Measurements from ENCODE around the gene NGF.

NGF gene

DNA sequence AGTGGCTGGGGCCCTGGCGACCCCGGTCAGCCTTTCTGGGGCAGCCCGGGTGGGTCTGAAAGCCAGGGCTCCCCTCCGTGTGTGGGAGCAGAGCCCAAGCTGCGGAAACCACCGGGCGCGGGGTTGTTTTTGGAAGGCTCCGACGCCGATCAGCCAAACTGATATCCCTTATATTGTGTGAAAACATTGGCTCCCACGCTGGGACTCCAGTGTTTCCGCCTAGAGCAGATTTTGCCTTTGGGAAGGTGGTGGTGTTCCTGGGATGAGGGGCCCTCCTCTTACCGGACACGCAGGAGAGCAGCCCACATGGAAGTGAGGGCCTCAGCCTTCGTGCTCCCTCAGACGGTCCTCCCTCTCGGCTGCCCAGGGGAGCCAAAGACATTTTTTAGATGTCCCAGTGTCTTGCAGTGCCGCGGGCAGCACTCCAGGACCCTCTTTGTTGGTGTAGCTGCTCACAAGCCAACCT, 54.3 kb downstream of the NGF start:
- DNase-seq (ENCODE audit: low spot score) (no peak), FAIRE-seq (no peak)

DNA sequence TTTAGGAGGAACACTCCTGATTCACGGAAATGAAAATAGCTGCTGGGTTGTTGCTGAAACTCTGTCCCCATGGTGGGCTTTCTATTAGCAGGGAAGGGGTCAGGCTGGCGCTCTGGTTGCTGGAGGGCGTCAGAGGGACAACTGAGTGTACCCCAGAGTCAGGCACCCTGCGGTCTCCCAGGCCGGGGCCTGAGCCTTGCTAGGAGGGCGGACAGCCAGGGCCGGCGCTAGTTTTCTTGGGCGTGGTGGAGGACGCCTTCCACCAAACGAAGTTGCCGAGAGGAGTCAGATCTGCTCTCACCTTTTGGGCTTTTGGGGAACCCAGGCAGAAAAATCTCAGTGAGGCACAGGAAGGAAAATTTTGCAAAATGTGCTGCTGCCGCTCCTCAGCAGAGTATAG, 54.8 kb downstream of the NGF start:
- no peak for FAIRE-seq
- DNase-seq (ENCODE audit: low spot score), result no peak

GRCh38 chr1:115282807-115283208, 55.2 kb downstream of the NGF start:
- FAIRE-seq (no peak), DNase-seq (ENCODE audit: low spot score) (no peak)

GRCh38 chr1:115281143-115281542, 56.9 kb downstream of the NGF start:
- DNase-seq (ENCODE audit: low spot score), result no peak
- FAIRE-seq, result peak; percentile 40

- DNase-seq (ENCODE audit: low spot score) (no peak), FAIRE-seq (peak; percentile 9)
Measured at GRCh38 chr1:115280064-115280463, 58.0 kb downstream of the NGF start.

DNA sequence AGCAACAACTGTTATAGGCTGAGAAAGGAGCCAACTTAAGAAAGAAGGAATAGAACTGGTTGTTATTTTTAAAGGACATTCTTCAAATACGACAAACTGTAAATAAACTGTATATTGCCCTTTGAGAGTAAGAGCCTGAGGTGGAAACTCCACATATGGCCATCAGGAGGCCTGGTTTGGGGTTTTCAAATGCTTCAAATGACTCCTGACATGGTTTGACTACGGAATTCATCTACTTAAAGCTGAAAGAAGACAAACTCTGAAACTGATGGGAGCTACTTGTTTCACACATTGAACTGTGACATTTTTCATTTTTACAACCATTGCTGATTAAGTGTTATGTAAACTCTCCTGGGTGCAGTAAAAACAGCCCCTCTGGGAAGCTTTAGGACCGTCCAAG, 59.8 kb downstream of the NGF start:
- no peak for DNase-seq (ENCODE audit: low spot score)
- FAIRE-seq, result no peak

GRCh38 chr1:115277276-115277675, 60.8 kb downstream of the NGF start:
- FAIRE-seq (no peak), DNase-seq (ENCODE audit: low spot score) (peak; percentile 42)

- no peak for FAIRE-seq
- DNase-seq (ENCODE audit: low spot score), result no peak
Measured at GRCh38 chr1:115275216-115275615, 62.8 kb downstream of the NGF start.

- DNase-seq (ENCODE audit: low spot score), result no peak
- FAIRE-seq, result no peak
Measured at GRCh38 chr1:115274467-115274866, 63.6 kb downstream of the NGF start.

DNA sequence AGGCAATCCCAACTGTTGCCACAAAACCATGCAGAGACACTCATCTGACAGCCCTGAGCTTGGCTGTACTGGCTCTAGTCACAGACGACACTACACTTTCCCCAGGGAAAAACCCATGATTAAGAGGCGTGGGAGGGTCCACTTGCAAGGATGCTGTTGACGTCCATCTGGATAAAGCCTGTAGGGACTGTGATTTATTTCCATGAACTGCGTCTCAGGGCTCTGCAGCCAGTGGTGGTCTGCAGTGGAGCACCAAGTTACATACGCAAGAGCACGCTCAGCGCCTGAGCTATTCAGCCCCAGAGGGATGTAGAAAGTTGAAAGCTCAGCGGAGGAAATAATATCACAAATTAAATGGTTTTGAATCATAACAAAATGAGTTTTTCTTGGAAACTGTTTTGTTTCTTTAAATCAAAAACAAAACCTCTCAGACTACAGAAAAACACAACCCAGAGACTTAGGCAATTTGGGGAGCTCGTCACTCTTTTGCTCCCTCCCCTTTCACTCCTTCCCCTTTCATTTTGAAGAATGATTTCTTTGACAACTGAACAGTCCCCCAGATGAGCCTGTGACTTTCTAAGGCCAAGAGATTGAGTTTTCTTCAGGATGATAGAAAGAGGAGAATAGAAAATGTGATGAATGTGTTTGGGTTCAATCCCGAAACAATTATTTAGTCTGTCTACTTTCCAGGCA, 71.2 kb downstream of the NGF start:
- FAIRE-seq, result no peak

DNA sequence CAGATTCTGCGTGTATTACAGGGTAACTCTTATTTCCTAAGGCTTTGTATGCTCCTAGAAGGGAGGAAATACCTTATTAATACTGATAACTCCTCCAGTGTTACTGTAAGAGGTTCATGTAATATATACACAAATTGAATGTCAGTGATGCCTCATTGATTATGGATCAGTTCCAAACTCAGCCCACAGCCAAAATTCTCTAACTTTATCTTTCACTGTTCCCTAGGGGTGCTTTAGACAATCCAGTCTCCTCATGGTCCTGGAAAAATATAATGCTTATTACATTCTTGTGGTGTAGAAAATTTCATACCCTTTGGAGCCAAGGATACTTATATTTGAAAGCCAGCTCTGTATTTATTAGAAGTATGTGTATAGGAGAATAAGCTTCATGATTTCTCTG, 73.0 kb downstream of the NGF start:
- DNase-seq (ENCODE audit: low spot score) (no peak), FAIRE-seq (no peak)

More for the DNA sequence above, 71.2 kb downstream of the NGF start:
- DNase-seq (ENCODE audit: low spot score), result no peak

DNA sequence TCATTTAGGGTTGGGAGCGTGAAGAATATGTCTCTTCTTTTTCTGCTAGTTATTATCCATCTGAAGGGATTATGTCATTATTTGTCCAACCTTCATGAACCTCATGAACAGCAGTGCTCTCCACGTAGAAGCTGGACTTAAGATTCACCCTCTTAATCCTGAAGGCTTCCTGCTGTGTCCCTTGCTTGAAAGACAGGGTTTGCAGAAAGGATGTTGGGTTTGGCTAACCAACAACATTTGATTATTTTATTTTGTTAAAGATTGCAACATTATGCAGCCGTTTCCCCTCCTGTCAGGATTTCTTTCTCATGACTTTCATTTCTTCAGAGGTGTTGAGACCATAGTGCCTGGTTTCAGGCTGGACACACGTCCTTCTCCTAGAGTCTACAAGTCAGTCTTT, 75.2 kb downstream of the NGF start:
- FAIRE-seq (no peak), DNase-seq (ENCODE audit: low spot score) (no peak)

DNA sequence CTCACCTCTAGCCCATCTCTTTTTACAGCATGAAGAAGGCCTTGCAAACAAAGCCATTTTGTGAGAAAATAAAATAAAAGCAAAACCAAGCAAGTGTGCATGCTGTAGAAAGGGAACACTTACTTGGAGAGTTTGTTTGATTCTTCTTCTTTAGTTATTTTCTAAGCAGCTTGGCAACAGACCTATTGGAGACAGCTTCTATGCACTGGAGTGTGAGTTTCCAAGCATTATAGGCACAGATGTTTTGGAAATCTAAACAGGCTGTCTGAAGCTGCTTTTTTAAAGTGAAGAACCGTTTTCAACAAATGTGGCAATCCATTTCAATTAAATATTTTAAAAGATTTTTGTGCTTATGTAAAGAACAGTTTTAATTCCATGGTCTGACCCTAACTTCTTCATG, 76.6 kb downstream of the NGF start:
- DNase-seq (ENCODE audit: low spot score) (no peak), FAIRE-seq (no peak)

DNA sequence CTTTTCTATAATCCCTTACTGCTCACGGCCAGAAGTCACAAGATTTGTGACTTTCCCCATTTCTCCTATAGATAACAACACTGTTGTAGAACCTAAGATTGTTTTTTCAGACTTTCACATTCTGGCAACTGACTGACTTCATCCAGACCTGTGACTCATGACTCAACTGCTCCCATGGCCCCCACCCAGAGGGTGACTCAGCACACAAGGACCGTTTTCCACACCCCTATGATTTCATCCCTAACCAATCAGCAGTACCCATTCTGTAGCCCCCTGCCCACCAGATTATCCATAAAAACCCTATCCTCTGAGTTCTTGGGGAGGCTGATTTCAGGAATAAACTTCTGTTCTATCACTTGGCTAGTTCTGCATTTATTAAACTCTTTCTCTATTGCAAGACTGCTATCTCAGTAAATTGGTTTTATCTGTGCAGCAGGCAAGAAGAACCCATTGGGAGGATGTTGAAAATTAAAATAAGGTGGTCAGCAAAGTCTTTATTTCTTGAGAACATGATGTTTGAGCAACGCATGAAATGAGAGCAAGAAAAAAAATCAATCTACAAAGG, 79.7 kb downstream of the NGF start:
- DNase-seq (ENCODE audit: low spot score), result peak; percentile 47
- FAIRE-seq, result peak; percentile 40

DNA sequence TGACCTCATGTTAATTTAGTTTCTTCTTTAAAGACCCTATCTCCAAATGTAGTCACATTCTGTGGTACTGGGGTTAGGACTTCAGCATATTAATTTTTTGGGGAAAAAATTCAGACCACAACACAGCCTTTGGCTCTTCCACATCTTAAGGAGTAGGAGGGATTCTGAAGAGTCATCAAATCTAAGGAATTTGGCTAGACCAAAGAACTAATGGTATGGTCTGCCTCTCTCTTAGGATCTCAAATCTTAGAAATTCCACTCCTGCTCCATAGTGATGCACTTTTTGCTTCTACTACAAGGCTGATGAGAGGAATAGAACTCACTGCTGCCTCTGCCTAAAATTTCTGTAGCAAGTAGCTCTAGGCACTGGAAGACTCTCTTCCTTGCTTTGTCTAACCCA, 80.5 kb downstream of the NGF start:
- FAIRE-seq (no peak), DNase-seq (ENCODE audit: low spot score) (no peak)

DNA sequence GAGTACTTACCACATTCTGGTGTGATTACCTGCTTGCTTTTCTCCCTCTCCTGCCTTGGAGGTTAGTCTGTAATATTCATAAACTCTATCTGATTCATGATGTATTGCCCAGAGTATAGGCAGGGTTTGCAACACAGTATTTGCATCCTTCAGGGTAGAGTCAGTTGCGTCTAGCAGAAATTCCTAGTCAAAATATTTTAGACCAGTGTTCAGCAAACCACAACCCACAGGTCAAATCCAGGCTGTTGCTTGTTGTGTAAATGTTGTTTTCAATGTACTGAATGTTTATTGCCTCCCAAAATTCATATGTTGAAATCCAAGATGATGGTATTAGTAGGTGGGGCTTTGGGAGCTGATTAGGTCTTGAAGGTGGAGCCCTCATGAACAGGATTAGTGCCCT, 82.9 kb downstream of the NGF start:
- no peak for FAIRE-seq
- no peak for DNase-seq (ENCODE audit: low spot score)

DNA sequence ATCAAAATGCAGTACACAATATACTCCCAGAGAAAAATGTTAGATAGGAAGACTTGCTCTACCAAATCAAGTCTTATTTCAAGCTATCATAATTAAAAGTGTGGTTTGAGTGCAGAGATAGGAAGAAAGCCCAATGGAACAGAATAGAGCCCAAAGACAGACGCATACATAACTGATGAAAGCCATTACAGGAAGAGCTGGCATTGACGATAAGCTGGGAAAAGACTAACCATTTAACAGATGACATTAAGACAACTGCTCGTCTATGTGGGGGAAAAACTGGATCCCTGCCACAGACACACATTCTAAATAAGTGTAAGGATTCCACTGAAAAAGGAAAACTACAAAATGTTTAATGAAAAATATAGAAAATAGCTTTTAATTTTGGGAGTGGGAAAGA, 85.5 kb downstream of the NGF start:
- no peak for FAIRE-seq
- DNase-seq (ENCODE audit: low spot score), result no peak

DNA sequence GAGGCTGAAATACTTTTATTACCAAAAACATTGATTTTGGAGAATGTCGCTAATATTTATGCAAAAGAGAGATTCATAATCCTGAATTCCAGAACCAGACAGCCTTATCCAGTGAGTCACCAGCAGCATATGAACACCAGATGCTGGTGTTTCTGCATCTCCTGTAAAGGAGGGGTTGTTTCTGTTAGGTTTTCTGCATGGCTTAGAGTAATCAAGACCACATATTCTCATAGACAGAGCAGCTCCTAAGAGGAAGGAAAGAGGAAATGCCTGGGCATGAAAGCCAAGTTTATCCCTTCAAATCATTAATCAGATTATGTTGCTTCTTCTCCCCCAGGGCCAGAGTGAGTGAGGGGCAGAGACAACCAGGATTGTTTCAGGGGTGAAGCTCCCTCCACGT, 86.2 kb downstream of the NGF start:
- DNase-seq (ENCODE audit: low spot score) (peak; percentile 50), FAIRE-seq (no peak)

DNA sequence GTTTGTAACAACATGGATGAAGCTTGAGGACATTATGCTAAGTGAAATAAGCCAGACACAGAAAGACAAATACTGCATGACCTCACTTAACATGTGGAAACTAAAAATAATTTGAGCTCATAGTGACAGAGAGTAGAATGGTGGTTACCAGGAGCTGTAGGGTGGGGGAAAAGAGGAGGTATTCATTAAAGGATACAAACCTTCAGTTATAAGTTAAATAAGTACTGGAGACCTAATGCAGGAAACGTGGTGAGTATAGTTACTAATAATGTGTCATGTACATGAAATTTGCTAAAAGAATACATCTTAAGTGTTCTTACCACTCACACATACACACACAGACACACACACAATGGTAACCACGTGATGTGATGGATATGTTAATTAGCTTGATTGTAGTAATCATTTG, 86.7 kb downstream of the NGF start:
- DNase-seq (ENCODE audit: low spot score) (no peak), FAIRE-seq (peak; percentile 65)

GRCh38 chr1:115246526-115246925, 91.5 kb downstream of the NGF start:
- DNase-seq (ENCODE audit: low spot score), result no peak
- no peak for FAIRE-seq

DNA sequence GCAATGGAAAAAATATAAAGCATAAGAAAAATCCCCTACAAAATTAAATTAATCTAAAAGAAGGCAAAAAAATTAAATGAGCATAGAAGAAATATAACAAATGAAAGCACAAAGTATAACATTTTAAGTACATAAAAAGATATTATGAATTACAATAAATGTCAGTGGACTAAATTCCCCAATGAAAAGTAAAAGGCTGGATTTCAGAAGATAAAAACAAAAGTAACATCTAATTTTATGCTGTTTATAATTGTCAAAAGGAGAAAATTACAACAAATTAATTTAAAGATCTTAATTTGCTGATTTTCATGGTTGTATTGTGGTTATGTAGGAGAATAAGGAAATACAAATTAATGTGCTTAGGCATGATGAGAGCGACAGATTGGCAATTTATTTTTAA, 92.8 kb downstream of the NGF start:
- DNase-seq (ENCODE audit: low spot score) (no peak), FAIRE-seq (no peak)

DNA sequence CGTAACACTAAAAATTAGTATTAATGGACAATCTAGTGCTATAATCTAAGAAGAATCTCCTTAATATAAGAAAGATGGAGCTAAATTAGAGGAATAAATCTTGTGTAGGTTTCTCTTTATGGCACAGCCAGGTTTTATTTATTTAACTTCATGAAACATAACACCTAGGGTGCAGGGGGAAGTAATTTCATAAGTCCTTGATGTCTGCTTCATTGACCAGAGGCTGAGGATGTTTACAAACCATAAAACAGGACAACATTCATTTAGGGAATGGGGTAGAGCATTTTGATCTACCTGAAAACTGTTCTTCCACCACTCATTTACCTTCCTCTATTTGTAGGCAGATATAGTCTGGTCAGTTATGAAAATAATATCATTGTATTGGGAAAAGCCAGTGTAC, 95.5 kb downstream of the NGF start:
- no peak for DNase-seq (ENCODE audit: low spot score)
- no peak for FAIRE-seq

GRCh38 chr1:115241309-115241708, 96.7 kb downstream of the NGF start:
- FAIRE-seq, result no peak
- DNase-seq (ENCODE audit: low spot score), result no peak

Data from urothelium cell line (cell line).